Osteoblast (primary cell): Measurements from ENCODE around the gene MEF2B. TPM values are rescaled to one million over a fixed set of nuclear protein-coding genes. Genes with fewer than 3 reads are reported as not detected.
"Not testable (repeated sequence)": the region's sequence is repeated elsewhere in the genome, so short reads cannot be mapped to it uniquely, and the experiment has no call there.

Experiments used
- DNase-seq: peaks from one replicate; pipeline ENCODE4 v3.0.0; 2011; ENCODE audit warnings: low spot score, mixed read lengths; ENCODE audit not compliant: insufficient read length; ENCODE audit errors: missing footprints
- H2AFZ ChIP-seq: 2 replicates; pipeline ENCODE4 v1.6.0; 2011; ENCODE audit warnings: mild to moderate bottlenecking, low read length
- H3K27ac ChIP-seq: 2 replicates; pipeline ENCODE4 v1.5.1; 2011; ENCODE audit warnings: mild to moderate bottlenecking, low read depth, low read length, moderate library complexity
- H3K27me3 ChIP-seq: 2 replicates; pipeline ENCODE4 v1.6.0; 2012; ENCODE audit warnings: mild to moderate bottlenecking, control low read depth, inconsistent platforms, low read length, moderate library complexity; ENCODE audit not compliant: insufficient read depth
- H3K36me3 ChIP-seq: 2 replicates; pipeline ENCODE4 v1.5.1; 2011; ENCODE audit warnings: mild to moderate bottlenecking, low read length, control low read depth, moderate library complexity; ENCODE audit not compliant: insufficient read depth
- H3K4me1 ChIP-seq: 2 replicates; pipeline ENCODE4 v1.5.1; 2011; ENCODE audit warnings: mild to moderate bottlenecking, low read length, control low read depth, moderate library complexity; ENCODE audit not compliant: insufficient read depth
- H3K4me2 ChIP-seq: 2 replicates; pipeline ENCODE4 v1.6.0; 2011; ENCODE audit warnings: mild to moderate bottlenecking, low read length; ENCODE audit not compliant: insufficient read depth
- H3K4me3 ChIP-seq: fragments of 200-600 bp; sonication (generic); 3 replicates; pipeline ENCODE4 v1.5.1; 2012; ENCODE audit warnings: mild to moderate bottlenecking, low read length, inconsistent platforms; ENCODE audit not compliant: insufficient read depth
- H3K79me2 ChIP-seq: 2 replicates; pipeline ENCODE4 v1.6.0; 2012; ENCODE audit warnings: mild to moderate bottlenecking, low read length, control low read depth, inconsistent platforms; ENCODE audit not compliant: insufficient read depth
- H3K9me3 ChIP-seq: 2 replicates; pipeline ENCODE4 v1.5.1; 2011; ENCODE audit warnings: low read depth, low read length, control low read depth
- H4K20me1 ChIP-seq: 2 replicates; pipeline ENCODE4 v1.6.0; 2012; ENCODE audit warnings: mild to moderate bottlenecking, low read length, control low read depth; ENCODE audit not compliant: insufficient read depth
- CTCF ChIP-seq: IDR thresholded peaks from 2 replicates; pipeline ENCODE4 v1.5.1; 2011; ENCODE audit warnings: mild to moderate bottlenecking, low read depth, low read length, moderate library complexity; ENCODE audit errors: extremely low read depth
- total RNA-seq: library from RNA; depleted of rRNA; stranded (reverse); fragments of >200 nt; gene quantifications from 2 replicates; pipeline ENCODE4 v1.2.3, GENCODE V29; 2012

The MEF2B gene
- total RNA-seq, 1 donor, result 0.36 TPM

- TF ChIP-seq CTCF, result no peak
- H4K20me1 ChIP-seq, result no peaks in the 10 kb centered on the region
- no peak overlapping the region for H2AFZ ChIP-seq
- peaks cover 14% of the 10 kb centered on the region for H3K36me3 ChIP-seq
- no peak overlapping the region for H3K4me2 ChIP-seq
- H3K27me3 ChIP-seq, result no peaks in the 10 kb centered on the region
- peaks cover 7% of the 10 kb centered on the region for H3K4me1 ChIP-seq
- peaks cover 3% of the 10 kb centered on the region for H3K9me3 ChIP-seq
- no peak overlapping the region for H3K27ac ChIP-seq
- no peak overlapping the region for H3K4me3 ChIP-seq
- no peaks in the 10 kb centered on the region for H3K79me2 ChIP-seq
- DNase-seq, result peak; percentile 65
Observed at GRCh38 chr19:19176950-19177349, 6.9 kb upstream of the MEF2B start.

GRCh38 chr19:19173243-19173642 lies 3.2 kb upstream of the MEF2B start:
- H3K27me3 ChIP-seq, H3K79me2 ChIP-seq, H3K4me2 ChIP-seq, H3K36me3 ChIP-seq, H3K4me3 ChIP-seq, H2AFZ ChIP-seq, H4K20me1 ChIP-seq, H3K27ac ChIP-seq, H3K9me3 ChIP-seq: not testable (repeated sequence)
- peak; percentile 39 for DNase-seq
- H3K4me1 ChIP-seq, result peaks cover 11% of the 10 kb centered on the region

- no peak overlapping the region for H3K27ac ChIP-seq
- H3K27me3 ChIP-seq, result no peaks in the 10 kb centered on the region
- DNase-seq, result peak; percentile 96
- no peak overlapping the region for H3K4me2 ChIP-seq
- no peaks in the 10 kb centered on the region for H3K9me3 ChIP-seq
- peaks cover 3% of the 10 kb centered on the region for H4K20me1 ChIP-seq
- no peak overlapping the region for H3K4me3 ChIP-seq
- H3K4me1 ChIP-seq, result peaks cover 11% of the 10 kb centered on the region
- TF ChIP-seq CTCF, result no peak
- no peaks in the 10 kb centered on the region for H3K79me2 ChIP-seq
- H3K36me3 ChIP-seq, result no peaks in the 10 kb centered on the region
- H2AFZ ChIP-seq, result peak overlapping the region; percentile 51
Observed at GRCh38 chr19:19171821-19172532, 1.9 kb upstream of the MEF2B start.

GRCh38 chr19:19170873-19171672 lies 1.0 kb upstream of the MEF2B start:
- TF ChIP-seq CTCF, result no peak
- Histone ChIP-seq H4K20me1 (peaks cover 3% of the 10 kb centered on the region), H3K36me3 (no peaks in the 10 kb centered on the region), H2AFZ (no peak overlapping the region), H3K79me2 (no peaks in the 10 kb centered on the region), H3K4me3 (no peak overlapping the region), H3K4me2 (no peak overlapping the region), H3K27ac (no peak overlapping the region), H3K4me1 (peaks cover 11% of the 10 kb centered on the region), H3K9me3 (no peaks in the 10 kb centered on the region), H3K27me3 (no peaks in the 10 kb centered on the region)
- no peak for DNase-seq
